Measurements from ENCODE around the gene NFIA.

DNA sequence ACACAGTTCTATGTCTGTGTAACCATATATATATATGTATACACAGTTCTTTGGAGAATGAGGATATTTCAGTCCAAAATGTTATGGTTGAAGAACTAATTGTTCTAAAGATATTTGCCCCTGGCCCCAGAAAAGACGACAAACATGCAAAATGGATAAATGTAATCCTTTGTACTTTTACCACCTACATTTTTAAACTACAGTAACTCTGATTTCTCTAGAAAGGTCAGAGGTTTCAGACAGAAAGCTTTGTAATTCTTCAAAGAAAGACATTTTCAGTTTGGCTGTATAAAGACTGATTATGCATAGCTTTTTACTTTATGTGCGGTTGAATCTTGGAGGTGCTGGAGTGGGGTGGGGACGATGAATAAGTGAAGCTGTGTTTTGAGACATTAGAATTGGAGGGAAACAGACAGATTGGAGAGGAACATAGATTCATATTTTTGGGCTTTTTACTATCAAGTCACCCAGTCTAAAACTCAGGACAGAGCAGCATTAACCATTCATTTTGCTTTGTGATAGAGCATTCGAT lies 16.6 kb downstream of the NFIA start:
- TF ChIP-seq EZH2 (optimal IDR thresholded peaks at IDR 0.05; ENCODE audit: low read depth, low read length) = no peak
- TF ChIP-seq, protein P1, sequence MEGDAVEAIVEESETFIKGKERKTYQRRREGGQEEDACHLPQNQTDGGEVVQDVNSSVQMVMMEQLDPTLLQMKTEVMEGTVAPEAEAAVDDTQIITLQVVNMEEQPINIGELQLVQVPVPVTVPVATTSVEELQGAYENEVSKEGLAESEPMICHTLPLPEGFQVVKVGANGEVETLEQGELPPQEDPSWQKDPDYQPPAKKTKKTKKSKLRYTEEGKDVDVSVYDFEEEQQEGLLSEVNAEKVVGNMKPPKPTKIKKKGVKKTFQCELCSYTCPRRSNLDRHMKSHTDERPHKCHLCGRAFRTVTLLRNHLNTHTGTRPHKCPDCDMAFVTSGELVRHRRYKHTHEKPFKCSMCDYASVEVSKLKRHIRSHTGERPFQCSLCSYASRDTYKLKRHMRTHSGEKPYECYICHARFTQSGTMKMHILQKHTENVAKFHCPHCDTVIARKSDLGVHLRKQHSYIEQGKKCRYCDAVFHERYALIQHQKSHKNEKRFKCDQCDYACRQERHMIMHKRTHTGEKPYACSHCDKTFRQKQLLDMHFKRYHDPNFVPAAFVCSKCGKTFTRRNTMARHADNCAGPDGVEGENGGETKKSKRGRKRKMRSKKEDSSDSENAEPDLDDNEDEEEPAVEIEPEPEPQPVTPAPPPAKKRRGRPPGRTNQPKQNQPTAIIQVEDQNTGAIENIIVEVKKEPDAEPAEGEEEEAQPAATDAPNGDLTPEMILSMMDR (IDR thresholded peaks at IDR 0.05; ENCODE audit: low read length) = no peak
